Measurements from ENCODE around the gene TMEM119. TPM values are rescaled to one million over a fixed set of nuclear protein-coding genes. Genes with fewer than 3 reads are reported as not detected.
"Not testable (repeated sequence)": the region's sequence is repeated elsewhere in the genome, so short reads cannot be mapped to it uniquely, and the experiment has no call there.

Gene TMEM119
- total RNA-seq, 2 donors from 2014 or later = not detected

- ATAC-seq (peak; percentile 86 to 91), DNase-seq (ENCODE audit: low spot score) (peak; percentile 99)
- Mint-ChIP-seq H3K4me1 (ENCODE audit: low read depth in 2 of 2) (peaks cover 31 to 40% of the 10 kb centered on the region in 2 donors), H3K9me3 (no peaks in the 10 kb centered on the region), H3K27ac (peak within 1 kb of the TSS; percentile 99), H3K4me3 (peak within 1 kb of the TSS; percentile 96), H3K27me3 (no peaks in the 10 kb centered on the region), H3K36me3 (peaks cover 26% of the 10 kb centered on the region)
Measured at GRCh38 chr12:108562348-108563135, 35.3 kb downstream of the TMEM119 start, which contains the start of gene ISCU. Gene ISCU (plus strand): TSS chr12:108562596. CDS start chr12:108562623, 27 bp downstream.

- Mint-ChIP-seq H3K9me3 (no peaks in the 10 kb centered on the region), H3K27ac (peak overlapping the region; percentile 99), H3K27me3 (no peaks in the 10 kb centered on the region), H3K4me1 (ENCODE audit: low read depth in 2 of 2) (peaks cover 30 to 41% of the 10 kb centered on the region in 2 donors), H3K4me3 (peak overlapping the region; percentile 96), H3K36me3 (peaks cover 19% of the 10 kb centered on the region)
- DNase-seq (ENCODE audit: low spot score) (no peak), ATAC-seq (no peak)
Measured at GRCh38 chr12:108561852-108562347, 36.0 kb downstream of the TMEM119 start.

GRCh38 chr12:108560752-108561719 lies 36.8 kb downstream of the TMEM119 start, which contains the start of gene SART3:
Gene SART3 (minus strand): TSS chr12:108561173. CDS start chr12:108561154, 19 bp downstream.
- peaks cover 18% of the 10 kb centered on the region for H3K36me3 Mint-ChIP-seq

GRCh38 chr12:108560321-108560721 lies 37.6 kb downstream of the TMEM119 start:
- peaks cover 35 to 48% of the 10 kb centered on the region in 2 donors for H3K4me1 Mint-ChIP-seq (ENCODE audit: low read depth in 2 of 2)
- H3K36me3 Mint-ChIP-seq = peaks cover 14% of the 10 kb centered on the region
- H3K27ac Mint-ChIP-seq = peak overlapping the region; percentile 99
- DNase-seq (ENCODE audit: low spot score) (no peak), ATAC-seq (no peak)
- H3K27me3 Mint-ChIP-seq = no peaks in the 10 kb centered on the region
- H3K4me3 Mint-ChIP-seq = peak overlapping the region; percentile 96
- H3K9me3 Mint-ChIP-seq = no peaks in the 10 kb centered on the region

More at GRCh38 chr12:108560752-108561719, 36.8 kb downstream of the TMEM119 start, which contains the start of gene SART3:
- H3K27me3 Mint-ChIP-seq = no peaks in the 10 kb centered on the region
- DNase-seq (ENCODE audit: low spot score) = peak; percentile 80
- H3K4me3 Mint-ChIP-seq = peak within 1 kb of the TSS; percentile 96
- peak; percentile 57 to 74 for ATAC-seq
- no peaks in the 10 kb centered on the region for H3K9me3 Mint-ChIP-seq
- peaks cover 35 to 48% of the 10 kb centered on the region in 2 donors for H3K4me1 Mint-ChIP-seq (ENCODE audit: low read depth in 2 of 2)
- H3K27ac Mint-ChIP-seq = peak within 1 kb of the TSS; percentile 99

- Mint-ChIP-seq H3K36me3 (peaks cover 14% of the 10 kb centered on the region), H3K27me3 (no peaks in the 10 kb centered on the region), H3K4me1 (ENCODE audit: low read depth in 2 of 2) (peaks cover 37 to 51% of the 10 kb centered on the region in 2 donors), H3K4me3 (peak overlapping the region; percentile 96), H3K27ac (peak overlapping the region; percentile 99), H3K9me3 (no peaks in the 10 kb centered on the region)
- ATAC-seq (no peak), DNase-seq (ENCODE audit: low spot score) (no peak)
Measured at GRCh38 chr12:108559748-108560147, 38.1 kb downstream of the TMEM119 start.

- H3K27ac Mint-ChIP-seq = peak overlapping the region; percentile 99
- no peaks in the 10 kb centered on the region for H3K27me3 Mint-ChIP-seq
- DNase-seq (ENCODE audit: low spot score) (no peak), ATAC-seq (peak; percentile 4 to 14)
- peaks cover 14% of the 10 kb centered on the region for H3K36me3 Mint-ChIP-seq
- H3K4me3 Mint-ChIP-seq = peak overlapping the region; percentile 96
- no peaks in the 10 kb centered on the region for H3K9me3 Mint-ChIP-seq
- peaks cover 40 to 53% of the 10 kb centered on the region in 2 donors for H3K4me1 Mint-ChIP-seq (ENCODE audit: low read depth in 2 of 2)
Measured at GRCh38 chr12:108559007-108559655, 38.8 kb downstream of the TMEM119 start.

- not testable (repeated sequence) for H3K9me3 Mint-ChIP-seq; ATAC-seq; DNase-seq (ENCODE audit: low spot score); H3K4me3 Mint-ChIP-seq; H3K27me3 Mint-ChIP-seq; H3K36me3 Mint-ChIP-seq; H3K27ac Mint-ChIP-seq
- H3K4me1 Mint-ChIP-seq (ENCODE audit: low read depth in 2 of 2) = peaks cover 56 to 70% of the 10 kb centered on the region in 2 donors
Measured at GRCh38 chr12:108555383-108555782, 42.5 kb downstream of the TMEM119 start.

- Mint-ChIP-seq H3K27ac (no peak overlapping the region), H3K27me3 (no peaks in the 10 kb centered on the region), H3K36me3 (no peaks in the 10 kb centered on the region), H3K4me3 (no peak overlapping the region), H3K9me3 (no peaks in the 10 kb centered on the region), H3K4me1 (ENCODE audit: low read depth in 2 of 2) (peaks cover 48 to 60% of the 10 kb centered on the region in 2 donors)
- ATAC-seq (no peak), DNase-seq (ENCODE audit: low spot score) (no peak)
Measured at GRCh38 chr12:108553799-108554198, 44.1 kb downstream of the TMEM119 start.

- Mint-ChIP-seq H3K9me3 (no peaks in the 10 kb centered on the region), H3K4me3 (peak overlapping the region; percentile 41), H3K27ac (peak overlapping the region in 1 of 2 donors; percentile 40), H3K27me3 (no peaks in the 10 kb centered on the region), H3K36me3 (peaks cover 8% of the 10 kb centered on the region), H3K4me1 (ENCODE audit: low read depth in 2 of 2) (peaks cover 38 to 45% of the 10 kb centered on the region in 2 donors)
- DNase-seq (ENCODE audit: low spot score) (no peak), ATAC-seq (no peak)
Measured at GRCh38 chr12:108551535-108551934, 46.3 kb downstream of the TMEM119 start.

- peaks cover 22% of the 10 kb centered on the region for H3K36me3 Mint-ChIP-seq
- DNase-seq (ENCODE audit: low spot score) (no peak), ATAC-seq (no peak)
- H3K27me3 Mint-ChIP-seq = no peaks in the 10 kb centered on the region
- H3K9me3 Mint-ChIP-seq = no peaks in the 10 kb centered on the region
- no peak overlapping the region for H3K27ac Mint-ChIP-seq
- H3K4me3 Mint-ChIP-seq = no peak overlapping the region
- peaks cover 34 to 37% of the 10 kb centered on the region in 2 donors for H3K4me1 Mint-ChIP-seq (ENCODE audit: low read depth in 2 of 2)
Measured at GRCh38 chr12:108548954-108549521, 48.8 kb downstream of the TMEM119 start.

GRCh38 chr12:108547686-108548085 lies 50.2 kb downstream of the TMEM119 start:
- no peak overlapping the region for H3K4me3 Mint-ChIP-seq
- ATAC-seq = no peak

GRCh38 chr12:108543652-108544051 lies 54.2 kb downstream of the TMEM119 start:
- Mint-ChIP-seq H3K4me3 (no peak overlapping the region), H3K9me3 (no peaks in the 10 kb centered on the region), H3K36me3 (peaks cover 33% of the 10 kb centered on the region), H3K27ac (no peak overlapping the region), H3K4me1 (ENCODE audit: low read depth in 2 of 2) (peaks cover 0 to 18% of the 10 kb centered on the region in 2 donors), H3K27me3 (no peaks in the 10 kb centered on the region)
- DNase-seq (ENCODE audit: low spot score) (no peak), ATAC-seq (no peak)

More at GRCh38 chr12:108547686-108548085, 50.2 kb downstream of the TMEM119 start:
- no peak for DNase-seq (ENCODE audit: low spot score)
- Mint-ChIP-seq H3K27me3 (no peaks in the 10 kb centered on the region), H3K4me1 (ENCODE audit: low read depth in 2 of 2) (peaks cover 20 to 28% of the 10 kb centered on the region in 2 donors), H3K36me3 (peaks cover 33% of the 10 kb centered on the region), H3K9me3 (no peaks in the 10 kb centered on the region), H3K27ac (no peak overlapping the region)
